HG03280 (cell line): ENCODE measurements around the gene ADRM1.

Experiments
- ATAC-seq: cut with Tn5 transposase; IDR thresholded peaks from one replicate; pipeline ENCODE4 v1.9.1; 2021; ENCODE audit warnings: mild to moderate bottlenecking, moderate library complexity; ENCODE audit not compliant: unreplicated experiment

ADRM1 gene

DNA sequence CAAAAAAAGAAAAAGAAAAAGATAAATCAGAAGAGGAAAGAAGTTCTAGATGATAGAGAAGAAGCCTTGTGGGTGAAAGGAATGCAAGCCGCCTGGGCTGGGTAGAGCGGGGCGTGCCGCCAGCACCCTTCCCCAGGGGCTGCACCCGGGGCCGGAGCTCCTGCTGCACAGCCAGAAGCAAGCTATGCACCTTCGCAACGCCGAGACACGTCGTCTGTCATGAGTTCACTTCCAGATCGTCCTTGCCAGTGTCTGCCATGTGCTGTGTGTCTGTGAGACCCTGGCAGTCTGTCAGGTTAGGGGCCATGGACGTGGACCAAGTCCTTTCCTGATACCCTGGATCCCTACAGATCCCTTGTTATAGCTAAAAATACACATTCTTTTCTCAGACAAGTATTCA is 25.5 kb upstream of the ADRM1 start:
- no peak for ATAC-seq

DNA sequence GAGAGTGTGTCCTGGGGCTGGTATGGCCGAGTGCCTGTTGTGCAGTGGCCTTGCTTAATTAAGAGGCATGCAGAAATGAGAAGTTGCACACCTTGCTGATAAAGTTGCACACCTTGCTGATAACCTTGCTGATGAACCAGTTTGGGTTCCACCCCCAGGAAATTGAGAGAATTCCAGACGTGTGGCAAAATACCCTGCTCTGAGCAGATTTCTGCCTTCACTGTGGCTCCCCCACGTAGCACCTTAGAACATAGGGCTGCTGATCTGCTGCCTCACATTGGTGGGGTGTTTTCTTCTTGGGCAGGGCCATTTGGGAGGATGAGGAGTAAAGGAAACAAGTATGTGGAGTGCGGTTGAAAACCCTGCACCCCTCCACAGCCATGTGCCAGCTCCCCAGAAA is 22.5 kb upstream of the ADRM1 start:
- ATAC-seq: no peak

DNA sequence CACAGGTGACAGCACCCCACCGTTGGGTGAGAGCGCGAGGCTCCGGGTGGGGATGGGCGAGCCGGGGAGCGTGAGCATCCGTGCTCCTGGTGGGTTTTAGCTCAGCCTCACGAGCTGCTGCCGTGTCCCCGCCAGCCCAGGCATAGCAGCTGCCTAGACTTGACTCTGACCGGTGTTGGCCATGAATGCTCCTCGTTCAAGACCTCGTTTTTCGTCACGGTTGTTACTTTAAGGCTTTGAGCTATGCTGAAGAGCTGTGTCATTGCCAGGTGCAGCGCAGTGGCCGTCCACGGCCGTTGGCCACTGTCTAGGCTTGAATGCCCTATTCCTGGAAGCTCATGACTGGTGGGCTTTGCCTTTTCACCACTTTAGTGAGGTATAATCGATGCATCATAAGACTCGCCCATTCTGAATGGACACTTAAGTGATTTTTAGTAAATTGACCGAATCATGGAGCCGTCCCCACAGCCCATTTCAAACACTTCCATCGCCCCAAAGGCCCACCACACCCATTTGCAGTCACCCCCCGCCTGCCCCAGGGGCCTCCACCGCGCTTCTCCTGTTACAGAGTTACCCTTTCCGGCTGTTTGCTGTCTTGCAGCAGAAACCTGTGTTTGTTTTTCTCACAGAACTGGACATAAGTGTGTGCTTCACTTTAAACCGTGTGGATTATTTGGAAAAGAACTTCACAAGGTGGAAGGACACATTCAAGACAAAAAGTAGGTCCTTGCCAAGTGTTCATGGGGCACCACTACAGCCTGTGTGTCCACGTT is 21.4 kb upstream of the ADRM1 start:
- ATAC-seq: no peak

DNA sequence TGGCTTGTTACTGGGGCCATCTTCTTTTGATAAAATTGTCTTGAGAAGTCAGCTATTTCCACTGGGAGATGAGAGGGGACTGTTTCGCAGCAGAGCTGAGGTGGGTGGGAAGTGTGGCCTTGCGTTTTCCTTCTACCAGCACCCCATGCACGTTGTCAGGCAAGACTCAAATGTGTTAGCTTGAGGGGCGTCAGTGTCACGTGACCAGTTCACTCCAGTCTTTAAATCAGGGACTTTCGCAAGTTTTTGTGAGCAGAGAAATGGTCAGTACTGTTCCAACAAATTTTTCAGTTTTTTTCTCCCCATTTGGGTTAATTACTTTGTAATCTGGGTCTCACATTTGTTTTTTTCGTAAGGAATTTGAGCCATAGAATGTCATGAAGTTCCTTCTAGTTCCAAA is 20.7 kb upstream of the ADRM1 start:
- no peak for ATAC-seq

DNA sequence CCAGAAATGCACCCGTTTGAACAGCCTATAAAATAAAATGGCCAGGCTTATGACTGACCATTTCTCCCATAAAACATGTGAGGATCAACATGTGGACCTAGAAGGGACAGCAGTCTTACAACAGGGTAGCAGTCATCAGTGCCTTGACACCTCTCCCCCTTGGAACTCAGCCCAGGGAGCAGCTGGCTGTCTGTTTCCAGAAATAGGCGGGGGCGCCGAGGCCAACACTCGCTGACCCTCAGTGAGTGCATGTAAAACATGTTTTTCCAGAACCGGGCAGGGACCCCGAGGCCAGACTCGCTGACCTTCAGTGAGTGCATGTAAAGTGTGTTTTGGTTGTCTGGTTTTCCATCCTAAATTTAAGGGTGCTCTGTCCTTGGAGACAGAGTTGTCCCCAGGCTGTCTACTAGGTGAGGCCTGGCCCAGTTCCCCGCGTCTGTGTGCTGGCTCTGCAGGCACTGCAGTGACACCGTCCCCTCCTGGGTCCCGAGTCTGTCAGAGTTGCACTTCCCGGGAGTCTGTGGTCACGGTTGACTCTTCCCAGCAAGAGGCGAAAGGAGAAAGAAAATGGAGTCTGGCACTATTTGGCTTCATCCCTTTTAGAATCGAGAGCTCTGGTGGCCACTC is 19.8 kb upstream of the ADRM1 start:
- ATAC-seq: no peak

DNA sequence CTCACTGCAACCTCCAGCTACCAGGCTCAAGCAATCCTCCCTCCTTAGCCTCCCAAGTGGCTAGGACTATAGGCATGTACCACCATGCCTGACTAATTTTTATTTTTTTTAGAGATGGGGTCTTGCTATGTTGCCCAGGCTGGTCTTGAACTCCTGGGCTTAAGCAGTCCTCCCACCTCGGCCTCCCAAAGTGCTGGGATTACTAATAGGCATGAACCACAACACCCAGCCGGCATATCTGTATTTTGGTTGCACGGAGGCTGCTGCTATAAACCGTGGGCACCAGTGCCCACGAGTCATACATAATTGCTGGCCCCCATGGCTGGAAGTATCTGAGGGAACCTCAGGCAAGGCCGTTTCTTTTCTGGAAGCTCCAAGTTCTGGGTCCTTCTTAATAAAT is 18.3 kb upstream of the ADRM1 start:
- no peak for ATAC-seq

DNA sequence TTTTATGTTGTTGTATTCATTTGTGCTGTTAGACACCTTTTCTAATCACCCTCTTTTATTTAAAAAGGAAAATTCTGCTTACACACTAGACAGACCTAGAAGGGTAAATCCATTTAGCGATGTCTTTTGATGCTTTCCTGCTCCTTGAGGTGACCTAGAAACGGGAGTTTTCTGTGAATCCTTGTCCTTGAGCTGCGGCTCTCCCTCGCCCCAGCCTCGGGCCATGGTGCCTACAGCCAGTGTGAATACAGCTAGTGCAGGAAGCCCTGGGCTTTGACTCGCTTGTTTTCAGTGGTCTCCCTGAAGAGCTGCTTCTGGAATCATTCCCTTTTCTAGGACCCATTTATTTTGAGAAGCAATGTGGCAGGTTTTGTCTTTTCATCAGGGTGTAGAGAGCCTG is 17.6 kb upstream of the ADRM1 start:
- ATAC-seq: no peak

DNA sequence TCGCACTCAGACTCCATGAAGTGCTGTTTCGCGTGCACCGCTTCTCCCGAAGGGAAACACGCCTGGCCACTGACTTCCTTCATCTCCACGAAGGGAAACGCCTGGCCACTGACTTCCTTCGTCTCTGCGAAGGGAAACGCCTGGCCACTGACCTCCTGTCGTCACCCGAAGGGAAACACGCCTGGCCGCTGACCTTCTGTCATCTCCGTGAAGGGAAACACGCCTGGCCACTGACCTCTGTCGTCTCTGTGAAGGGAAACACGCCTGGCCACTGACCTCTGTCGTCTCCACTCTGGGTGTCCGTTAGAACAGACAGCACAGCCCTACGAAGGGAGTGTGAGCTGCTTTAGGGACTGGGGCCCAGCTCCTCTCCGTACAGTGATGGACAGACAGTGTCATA is 17.1 kb upstream of the ADRM1 start:
- ATAC-seq: no peak

DNA sequence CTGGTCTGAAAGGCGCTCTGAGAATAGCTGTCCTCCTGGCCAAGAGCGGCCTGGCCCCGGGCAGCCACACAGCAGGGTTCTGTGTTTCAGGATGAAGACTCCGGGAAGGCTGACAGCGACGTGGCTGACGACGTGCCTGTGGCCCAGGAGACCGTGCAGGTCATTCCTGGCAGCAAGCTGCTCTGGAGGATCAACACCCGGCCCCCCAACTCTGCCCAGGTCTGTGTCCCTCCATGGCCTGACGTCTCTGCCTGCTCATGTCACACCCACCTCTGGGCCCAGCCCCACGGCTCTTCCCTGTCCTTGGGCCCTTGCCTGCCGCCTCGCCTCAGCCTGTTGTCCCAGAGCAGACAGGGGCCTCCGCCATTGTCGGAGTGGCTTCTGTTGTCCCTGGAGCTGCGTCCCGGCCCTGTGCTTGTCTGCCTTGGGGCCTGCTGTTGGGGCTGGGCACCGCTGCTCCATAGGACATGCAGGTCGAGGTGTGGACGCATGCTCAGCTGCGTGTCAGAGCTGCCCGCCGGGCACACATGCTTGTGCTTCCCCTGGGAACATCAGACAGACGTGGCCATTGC is 16.2 kb upstream of the ADRM1 start:
- ATAC-seq: no peak

DNA sequence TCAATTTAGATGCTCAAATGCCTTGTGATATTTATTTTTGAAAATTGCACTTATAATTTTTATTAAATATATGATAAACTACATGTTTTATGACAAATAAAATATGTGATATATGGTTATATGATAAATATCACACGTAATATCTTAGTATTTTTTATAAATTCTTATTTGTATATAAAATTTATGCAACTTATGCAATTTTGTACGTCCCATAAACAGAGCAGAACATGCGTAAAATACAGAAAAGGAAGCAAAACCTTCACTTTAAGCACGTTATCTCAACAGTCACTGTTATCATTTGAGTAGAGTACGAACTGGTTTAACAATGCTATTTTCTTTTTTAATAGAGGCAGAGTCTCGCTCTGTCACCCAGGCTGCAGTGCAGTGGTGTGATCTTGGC is 15.7 kb upstream of the ADRM1 start:
- no peak for ATAC-seq

DNA sequence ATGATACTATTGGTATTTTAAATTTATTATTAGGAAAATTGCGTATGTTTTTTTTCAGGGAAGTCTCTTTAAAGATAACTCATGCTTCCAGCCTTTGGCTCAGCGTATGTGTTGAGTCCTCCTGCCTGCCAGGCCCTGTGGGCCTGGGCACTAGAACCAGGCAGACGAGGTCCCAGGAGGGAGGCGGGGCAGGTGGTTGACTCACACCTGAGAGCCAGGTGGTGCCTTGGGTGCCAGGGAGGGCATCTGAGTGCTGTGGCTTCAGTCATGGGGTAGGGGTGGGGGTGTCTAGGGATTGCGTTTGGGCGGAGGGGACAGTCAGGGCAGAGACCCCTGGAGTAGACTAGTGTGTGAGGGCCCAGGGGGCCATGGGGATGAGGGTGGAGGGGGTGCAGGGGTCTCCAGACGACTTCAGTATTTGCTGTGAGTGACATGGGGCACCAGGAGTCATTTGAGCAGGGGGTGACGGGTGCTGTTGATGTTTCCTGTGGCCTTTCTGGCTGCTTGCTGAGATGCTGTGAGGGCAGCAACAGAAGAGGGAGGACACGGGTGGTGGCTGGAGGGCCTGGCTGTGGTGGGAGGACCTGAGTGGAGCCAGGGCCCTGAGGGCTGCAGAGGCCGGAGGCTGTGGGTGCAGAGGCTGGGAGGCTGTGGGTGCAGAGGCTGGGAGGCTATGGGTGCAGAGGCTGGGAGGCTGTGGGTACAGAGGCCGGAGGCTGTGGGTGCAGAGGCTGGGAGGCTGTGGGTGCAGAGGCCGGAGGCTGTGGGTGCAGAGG is 14.8 kb upstream of the ADRM1 start:
- no peak for ATAC-seq

DNA sequence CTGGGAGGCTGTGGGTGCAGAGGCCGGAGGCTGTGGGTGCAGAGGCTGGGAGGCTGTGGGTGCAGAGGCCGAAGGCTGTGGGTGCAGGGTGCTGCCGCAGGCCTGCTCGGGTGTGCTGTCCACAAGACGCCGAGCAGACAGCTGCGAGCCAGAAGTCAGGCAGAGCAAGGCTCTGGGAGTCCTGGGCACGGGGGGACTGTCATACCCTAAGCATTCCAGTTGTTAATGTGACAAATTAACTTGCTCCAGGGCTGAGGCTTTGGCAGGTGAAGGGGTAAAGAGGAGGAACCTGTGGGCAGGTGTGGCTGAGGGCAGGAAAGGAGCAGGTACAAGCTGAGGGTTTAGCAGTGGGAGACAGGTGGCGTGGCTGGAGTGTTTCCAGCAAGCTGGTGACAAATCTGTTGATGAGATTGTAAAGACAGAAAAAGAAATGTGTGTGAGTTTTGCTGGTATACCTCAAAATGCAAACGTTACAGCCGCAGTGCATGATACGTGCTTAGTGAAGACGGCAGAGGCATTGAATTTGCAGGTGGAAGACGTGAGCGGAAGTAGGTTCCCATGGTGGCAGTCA is 14.2 kb upstream of the ADRM1 start:
- no peak for ATAC-seq

DNA sequence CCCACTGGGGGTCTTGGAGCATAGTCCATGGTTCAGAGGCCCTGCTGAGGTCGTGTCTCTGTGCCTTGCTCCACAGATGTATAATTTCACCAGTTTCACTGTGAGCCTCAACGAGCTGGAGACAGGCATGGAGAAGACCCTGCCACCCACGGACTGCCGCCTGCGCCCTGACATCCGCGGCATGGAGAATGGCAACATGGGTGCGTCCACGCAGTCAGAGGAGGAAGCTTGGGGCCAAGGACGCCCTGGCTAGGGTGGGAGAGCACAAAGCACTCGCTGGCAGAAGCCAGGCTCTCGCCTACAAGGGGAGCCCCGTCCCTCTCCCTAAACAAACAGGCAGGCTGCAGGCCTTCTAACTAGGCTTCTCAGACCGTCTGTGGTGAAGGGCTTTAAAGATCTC is 13.7 kb upstream of the ADRM1 start:
- ATAC-seq: no peak

DNA sequence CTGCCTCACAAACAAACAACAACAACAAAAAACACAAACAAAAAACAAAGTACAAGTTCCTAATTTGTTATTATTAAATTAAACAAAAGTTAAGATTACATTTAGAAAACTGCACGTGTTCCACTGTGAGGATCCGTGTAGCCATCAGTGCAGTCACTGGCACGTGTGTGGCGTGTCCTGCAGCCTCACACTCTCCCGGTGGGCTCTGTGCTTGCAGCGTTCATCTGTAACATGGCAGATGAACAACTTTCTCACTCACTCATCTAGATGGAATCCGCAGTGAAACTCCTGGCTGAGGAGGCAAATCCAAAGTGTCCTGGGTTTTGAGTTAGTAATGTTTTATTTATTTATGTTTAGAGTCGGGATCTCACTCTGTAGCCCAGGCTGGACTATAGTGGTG is 12.9 kb upstream of the ADRM1 start:
- ATAC-seq: no peak

DNA sequence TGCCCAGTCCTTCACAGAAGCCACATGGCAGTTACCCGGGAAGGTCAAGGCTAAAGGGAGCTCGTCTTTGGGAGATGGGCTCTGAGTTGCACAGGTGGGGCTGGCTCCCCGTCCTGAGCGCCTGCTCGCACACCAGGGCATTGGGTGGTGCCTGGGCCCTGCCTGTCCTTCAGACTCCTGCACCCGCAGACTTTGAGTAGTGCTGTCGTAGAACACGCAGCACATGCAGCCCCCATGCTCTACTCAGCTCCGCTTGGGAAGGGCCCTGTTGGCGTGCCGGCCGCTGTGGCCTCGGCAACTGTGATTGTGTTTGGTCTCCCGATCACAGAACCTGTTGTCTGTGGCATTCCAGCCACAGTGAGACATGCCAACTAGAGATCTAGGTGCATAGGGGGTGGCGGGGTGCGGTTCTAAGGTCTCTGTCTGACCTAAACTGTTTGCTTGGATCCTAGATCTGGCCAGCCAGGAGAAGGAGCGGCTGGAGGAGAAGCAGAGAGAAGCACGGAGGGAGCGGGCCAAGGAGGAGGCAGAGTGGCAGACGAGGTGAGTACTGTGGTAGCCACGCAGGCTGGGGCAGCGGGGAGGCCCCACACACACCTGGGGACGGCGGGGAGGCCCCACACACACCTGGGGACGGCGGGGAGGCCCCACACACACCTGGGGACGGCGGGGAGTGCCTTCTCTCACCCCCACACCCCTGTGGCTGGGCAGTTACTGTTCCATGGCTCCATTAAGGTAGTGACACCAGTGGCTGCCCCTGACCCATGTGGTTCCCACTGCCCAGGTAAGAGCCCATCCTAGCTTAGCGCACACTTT is 11.3 kb upstream of the ADRM1 start:
- ATAC-seq: no peak

DNA sequence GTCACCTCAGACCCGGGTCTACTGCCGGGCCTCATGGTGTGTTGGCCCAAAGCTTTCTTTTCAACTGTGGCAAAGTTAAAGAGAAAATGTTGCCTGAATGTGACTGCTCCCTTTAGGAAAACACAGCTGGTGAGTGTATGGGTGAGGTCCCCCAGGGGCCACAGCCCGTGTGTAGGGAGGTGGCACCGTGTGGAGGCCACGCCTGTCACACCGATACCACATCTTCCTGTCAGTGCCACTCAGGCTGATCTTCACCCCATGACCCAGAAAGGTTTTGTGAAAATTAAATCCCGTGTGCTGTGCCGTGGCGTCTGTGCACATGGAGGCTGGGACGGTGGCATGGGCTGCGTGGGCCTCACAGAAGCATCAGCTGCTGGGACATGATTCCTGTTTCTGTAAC is 10.7 kb upstream of the ADRM1 start:
- no peak for ATAC-seq

DNA sequence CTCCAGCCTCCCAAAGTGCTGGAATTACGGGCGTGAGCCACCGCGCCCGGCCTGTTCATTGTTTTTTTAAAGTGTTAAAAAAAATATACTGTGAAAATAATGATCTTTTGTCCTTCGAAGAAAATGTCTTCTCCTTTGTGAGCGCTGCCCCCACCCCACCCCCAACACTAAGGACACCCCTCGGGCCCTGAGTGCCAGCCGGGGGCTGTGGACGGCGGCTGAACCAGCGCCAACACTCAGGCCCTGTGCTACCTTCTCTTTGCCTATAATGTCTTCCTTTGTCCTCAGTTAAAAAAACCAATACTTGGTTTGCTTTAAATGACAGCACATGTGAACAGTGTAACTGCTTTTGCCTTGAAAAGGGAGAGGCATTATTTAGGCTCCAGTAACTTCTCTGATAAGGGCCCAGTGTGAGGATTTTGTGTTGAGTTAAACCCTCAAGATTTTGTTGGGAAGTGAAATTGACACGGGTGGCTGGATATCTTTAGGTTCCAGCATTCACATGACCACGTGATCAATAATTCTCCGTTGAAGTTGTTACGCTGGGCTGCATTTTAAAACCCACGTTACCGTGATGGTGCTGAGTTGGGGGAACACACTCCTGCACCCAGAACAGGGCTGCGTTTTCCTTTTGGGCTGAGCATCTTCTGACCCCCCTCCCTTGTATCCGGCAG is 9.5 kb upstream of the ADRM1 start:
- ATAC-seq: no peak

DNA sequence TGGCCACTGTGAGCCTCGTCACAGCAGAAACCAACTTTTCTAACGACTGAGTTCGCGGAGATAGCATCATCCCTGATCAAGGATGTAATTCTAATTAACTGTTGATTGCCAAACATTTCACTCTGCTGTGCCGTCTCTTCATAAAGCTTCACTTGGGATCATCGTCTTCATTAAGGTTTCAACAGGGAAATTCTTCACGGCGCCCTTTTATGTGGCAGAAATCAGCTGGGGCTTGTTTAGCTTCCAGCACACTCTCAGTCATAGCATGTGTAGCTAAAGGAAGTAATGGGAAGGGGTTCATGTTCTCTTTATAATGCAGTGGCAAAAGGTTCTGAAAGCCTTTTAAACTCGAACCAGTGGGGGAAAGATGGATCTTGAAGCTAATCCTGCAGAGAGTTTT is 8.9 kb upstream of the ADRM1 start:
- no peak for ATAC-seq

DNA sequence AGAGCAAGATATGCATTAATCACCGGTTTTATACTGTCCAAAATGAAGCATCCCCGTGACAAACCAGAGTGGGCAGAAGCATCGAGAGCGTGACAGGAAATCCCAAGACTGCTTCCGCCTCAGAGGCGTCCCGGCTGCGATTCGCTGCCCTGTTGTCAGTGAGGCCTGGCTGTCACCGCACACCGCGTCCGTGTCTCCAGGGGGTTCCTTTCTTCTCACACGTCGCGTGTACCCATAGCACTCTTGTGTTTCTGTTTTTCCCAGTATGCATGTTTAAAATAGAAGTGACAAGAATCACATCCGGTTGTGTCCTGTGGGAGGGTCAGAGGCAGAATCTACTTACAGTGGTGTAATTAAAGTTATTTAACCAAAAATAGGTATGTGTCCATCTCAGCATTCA is 8.3 kb upstream of the ADRM1 start:
- no peak for ATAC-seq
